ENCODE data around the gene TYW1.
"Not testable (repeated sequence)": the region's sequence is repeated elsewhere in the genome, so short reads cannot be mapped to it uniquely, and the experiment has no call there.

The TYW1 gene

GRCh38 chr7:67134912-67135311 lies 138.3 kb downstream of the TYW1 start:
- not testable (repeated sequence) for DNase-seq (ENCODE audit: low read depth)

- DNase-seq (ENCODE audit: low read depth): peak; percentile 6
Measured at GRCh38 chr7:67135617-67136486, 139.2 kb downstream of the TYW1 start.

GRCh38 chr7:67137489-67137888 lies 140.9 kb downstream of the TYW1 start:
- peak; percentile 3 for DNase-seq (ENCODE audit: low read depth)

GRCh38 chr7:67139876-67140275 lies 143.2 kb downstream of the TYW1 start:
- DNase-seq (ENCODE audit: low read depth): not testable (repeated sequence)

- DNase-seq (ENCODE audit: low read depth): not testable (repeated sequence)
Measured at GRCh38 chr7:67141001-67141400, 144.4 kb downstream of the TYW1 start.

- DNase-seq (ENCODE audit: low read depth): not testable (repeated sequence)
Measured at GRCh38 chr7:67143091-67143786, 146.6 kb downstream of the TYW1 start.

GRCh38 chr7:67145581-67146193 lies 149.1 kb downstream of the TYW1 start:
- DNase-seq (ENCODE audit: low read depth): not testable (repeated sequence)

- DNase-seq (ENCODE audit: low read depth): not testable (repeated sequence)
Measured at GRCh38 chr7:67149131-67149530, 152.5 kb downstream of the TYW1 start.

GRCh38 chr7:67154374-67154773 lies 157.7 kb downstream of the TYW1 start:
- not testable (repeated sequence) for DNase-seq (ENCODE audit: low read depth)

- DNase-seq (ENCODE audit: low read depth): not testable (repeated sequence)
Measured at GRCh38 chr7:67156064-67156463, 159.4 kb downstream of the TYW1 start.

- DNase-seq (ENCODE audit: low read depth): not testable (repeated sequence)
Measured at GRCh38 chr7:67163285-67163684, 166.7 kb downstream of the TYW1 start.

GRCh38 chr7:67171151-67171550 lies 174.5 kb downstream of the TYW1 start:
- DNase-seq (ENCODE audit: low read depth): not testable (repeated sequence)

- DNase-seq (ENCODE audit: low read depth): not testable (repeated sequence)
Measured at GRCh38 chr7:67176730-67177129, 180.1 kb downstream of the TYW1 start.

- not testable (repeated sequence) for DNase-seq (ENCODE audit: low read depth)
Measured at GRCh38 chr7:67178915-67179688, 182.5 kb downstream of the TYW1 start.

GRCh38 chr7:67182956-67183750 lies 186.5 kb downstream of the TYW1 start:
- peak; percentile 42 for DNase-seq (ENCODE audit: low read depth)

GRCh38 chr7:67184912-67185659 lies 188.5 kb downstream of the TYW1 start:
- not testable (repeated sequence) for DNase-seq (ENCODE audit: low read depth)

- not testable (repeated sequence) for DNase-seq (ENCODE audit: low read depth)
Measured at GRCh38 chr7:67185660-67186129, 189.1 kb downstream of the TYW1 start.

GRCh38 chr7:67189160-67189559 lies 192.5 kb downstream of the TYW1 start:
- DNase-seq (ENCODE audit: low read depth): not testable (repeated sequence)

- DNase-seq (ENCODE audit: low read depth): not testable (repeated sequence)
Measured at GRCh38 chr7:67189801-67190465, 193.3 kb downstream of the TYW1 start.
